COR-L47 (cell line): ENCODE measurements around the gene SMC4.
"Not testable (repeated sequence)": the region's sequence is repeated elsewhere in the genome, so short reads cannot be mapped to it uniquely, and the experiment has no call there.

Source experiments
- DNase-seq: peaks from one replicate; lab custom pipeline; 2025; lab: John Stamatoyannopoulos, UW

The SMC4 gene

DNA sequence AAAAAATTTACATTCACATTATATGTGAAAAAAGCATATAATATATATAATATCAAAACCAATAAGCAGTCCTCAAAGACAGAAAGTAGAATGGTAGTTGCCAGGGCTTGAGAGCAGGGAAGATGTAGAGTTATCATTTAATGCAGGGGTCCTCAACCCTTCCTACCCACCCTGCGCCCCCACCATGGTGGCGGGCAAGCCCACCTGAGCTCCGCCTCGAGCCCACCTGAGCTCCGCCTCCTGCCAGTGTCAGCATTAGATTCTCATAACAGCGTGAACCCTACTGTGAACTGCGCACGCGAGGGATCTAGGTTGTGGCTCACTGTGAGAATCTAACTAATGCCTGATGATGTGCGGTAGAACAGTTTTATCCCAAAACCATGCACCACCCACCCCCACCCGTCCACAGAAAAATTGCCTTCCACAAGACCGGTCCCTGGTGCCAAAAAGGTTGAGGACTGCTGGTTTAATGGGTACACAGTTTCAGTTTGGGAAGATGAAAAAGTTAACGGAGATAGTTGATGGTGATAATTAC lies 47.1 kb downstream of the SMC4 start:
- no peak for DNase-seq

DNA sequence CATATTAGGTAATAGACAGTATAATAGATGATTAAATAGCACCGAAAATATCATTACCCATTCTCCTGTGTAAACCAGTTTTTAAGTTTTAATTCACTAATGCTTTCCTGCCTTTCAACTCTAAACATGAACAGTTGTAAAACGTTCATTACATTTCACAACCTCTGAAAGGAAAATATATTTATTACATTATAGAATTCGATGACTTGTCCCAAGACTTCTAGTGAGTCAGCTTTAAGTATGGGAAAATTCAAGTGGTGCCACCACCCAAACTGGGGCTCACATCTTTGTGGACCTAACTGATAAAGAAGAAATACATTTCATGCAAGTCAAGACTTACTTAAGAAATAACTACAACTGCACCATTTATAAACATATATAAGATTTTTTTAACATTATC lies 48.1 kb downstream of the SMC4 start:
- DNase-seq = no peak

DNA sequence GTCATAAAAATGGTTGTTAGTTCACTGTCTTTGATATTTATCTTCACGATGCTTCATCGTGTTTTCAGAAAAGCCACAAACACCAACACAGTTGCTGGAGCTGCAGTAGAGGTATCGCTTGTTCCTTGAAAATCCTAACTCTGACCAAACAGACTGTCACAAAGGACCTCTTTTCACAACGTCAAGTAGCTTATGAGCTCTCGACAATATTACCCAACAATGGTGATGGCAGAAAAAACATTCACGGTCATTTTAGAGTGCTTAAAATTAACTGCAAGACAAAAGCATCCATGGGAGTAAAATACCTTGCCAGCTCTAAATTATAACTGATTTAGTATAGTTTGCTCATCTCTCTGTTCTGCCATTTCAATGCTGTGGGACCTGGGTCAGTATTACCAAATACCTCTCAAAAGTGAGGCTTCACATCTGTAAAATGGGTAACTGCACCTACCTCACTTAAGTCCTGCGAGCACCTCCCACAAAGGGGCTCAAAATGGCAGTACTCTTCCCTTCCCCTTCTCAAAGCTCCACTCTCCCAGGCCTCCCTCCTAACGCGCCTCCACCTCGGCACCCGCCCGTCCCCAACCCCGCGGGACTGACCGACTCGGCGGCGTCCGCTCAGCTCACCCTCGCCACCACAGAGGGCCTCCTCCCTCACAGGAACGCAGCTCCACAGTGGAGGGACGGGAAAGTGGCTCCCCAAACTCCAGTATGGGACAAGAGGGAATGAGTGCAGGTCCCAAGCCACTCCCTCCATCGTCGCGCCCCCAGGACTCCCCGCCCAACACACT lies 49.6 kb downstream of the SMC4 start:
- no peak for DNase-seq

DNA sequence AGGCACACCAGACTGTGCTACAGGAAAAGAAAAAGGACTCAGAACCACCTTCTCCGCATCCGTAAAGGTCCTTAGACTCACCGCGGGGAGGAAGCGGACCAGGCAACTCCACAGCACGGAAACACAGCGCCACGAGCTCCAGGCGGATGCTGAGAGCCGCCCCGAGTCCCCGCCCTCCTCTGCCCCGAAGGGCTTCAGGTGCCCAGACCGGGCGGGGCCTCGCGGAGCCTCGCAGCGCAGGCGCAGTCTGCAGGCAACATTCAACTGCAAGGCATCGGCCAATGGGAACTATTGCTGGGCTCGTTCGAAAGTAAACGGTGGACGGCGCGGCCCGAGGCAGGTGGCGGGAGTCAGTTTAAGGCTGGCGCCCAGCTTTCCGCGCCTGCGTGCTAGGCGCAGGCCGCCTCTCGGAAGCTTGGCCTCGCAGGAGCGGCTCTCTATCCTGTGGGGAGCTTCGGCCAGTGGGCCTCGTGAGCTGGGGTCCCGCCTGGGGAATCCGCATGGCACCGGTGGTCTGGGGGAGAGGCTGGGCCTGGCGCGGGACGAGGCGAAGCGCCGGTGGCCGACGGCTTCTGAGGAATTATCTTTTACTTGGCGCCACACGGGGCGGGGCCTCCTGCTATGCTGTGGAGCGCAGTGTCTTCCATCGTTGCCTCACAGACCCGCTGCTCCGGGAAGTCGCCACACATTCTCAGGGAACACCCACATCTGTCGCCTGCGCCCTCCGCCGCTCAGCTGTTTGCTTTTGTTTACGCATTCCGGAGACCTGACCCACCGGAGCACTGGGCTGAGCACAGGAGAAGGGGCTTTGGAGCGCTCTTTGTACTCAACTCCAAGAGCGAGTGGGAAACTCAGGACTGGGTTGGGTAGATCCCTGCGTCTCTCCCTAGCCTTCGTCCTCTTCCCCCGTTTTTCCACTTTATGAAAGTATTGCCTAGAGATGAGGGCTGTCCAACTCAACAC lies 50.5 kb downstream of the SMC4 start, which contains the start of gene TRIM59:
Gene TRIM59, minus strand, starts transcription at position 151 of the 963 bp plus-strand sequence. CDS start 10,603 bp downstream, outside the sequence.
- DNase-seq = no peak

DNA sequence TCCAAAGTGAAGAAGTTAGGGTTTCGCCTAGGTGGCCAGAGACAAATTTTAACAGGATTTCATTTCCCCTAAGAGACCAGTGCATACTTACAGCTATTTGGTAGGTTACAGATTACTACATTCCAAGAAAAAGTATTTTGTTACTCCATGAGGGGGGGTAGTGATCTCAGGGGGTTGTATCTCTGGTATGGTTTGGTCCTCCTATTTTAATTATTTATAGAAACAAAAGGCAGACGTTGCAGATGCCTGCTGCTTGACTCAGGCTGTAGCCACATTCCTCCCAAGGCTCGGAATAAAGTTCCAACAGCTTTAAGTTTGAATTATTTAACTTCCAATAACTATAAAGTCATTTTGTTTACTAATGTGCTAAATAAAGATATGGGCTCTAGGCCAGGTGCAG lies 51.4 kb downstream of the SMC4 start:
- DNase-seq = no peak

DNA sequence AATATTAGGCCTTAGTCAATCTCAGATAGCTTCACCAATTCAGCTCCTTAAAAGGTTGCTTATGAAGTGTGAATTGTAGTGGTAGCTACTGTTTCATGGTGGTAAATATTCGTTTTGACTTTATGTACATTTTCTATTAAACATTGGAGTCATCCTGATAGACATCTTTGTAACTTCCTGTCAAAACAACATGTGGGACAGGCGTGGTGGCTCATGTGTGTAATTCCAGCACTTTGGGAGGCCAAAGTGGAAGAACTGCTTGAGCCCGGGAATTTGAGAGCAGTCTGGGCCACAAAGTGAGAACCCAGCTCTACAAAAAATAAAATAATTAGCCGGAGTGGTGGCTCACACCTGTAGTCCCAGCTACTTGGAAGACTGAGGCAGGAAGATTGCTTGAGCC lies 52.2 kb downstream of the SMC4 start:
- DNase-seq = no peak

DNA sequence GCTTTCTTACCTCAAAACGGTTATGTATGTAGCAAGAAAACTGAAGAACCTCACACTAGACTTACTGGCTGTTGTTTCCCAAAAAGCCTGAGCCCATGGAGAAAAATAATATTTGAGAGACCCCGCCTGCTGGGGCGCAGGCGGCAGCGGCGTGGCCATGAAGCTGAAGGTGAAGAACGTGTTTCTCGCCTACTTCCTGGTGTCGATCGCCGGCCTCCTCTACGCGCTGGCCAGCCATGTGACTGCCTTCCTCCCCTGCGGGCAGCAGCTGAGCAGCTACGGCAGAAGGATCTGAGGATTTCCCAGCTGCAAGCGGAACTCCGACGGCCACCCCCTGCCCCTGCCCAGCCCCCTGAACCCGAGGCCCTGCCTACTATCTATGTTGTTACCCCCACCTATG lies 52.8 kb downstream of the SMC4 start:
- not testable (repeated sequence) for DNase-seq

DNA sequence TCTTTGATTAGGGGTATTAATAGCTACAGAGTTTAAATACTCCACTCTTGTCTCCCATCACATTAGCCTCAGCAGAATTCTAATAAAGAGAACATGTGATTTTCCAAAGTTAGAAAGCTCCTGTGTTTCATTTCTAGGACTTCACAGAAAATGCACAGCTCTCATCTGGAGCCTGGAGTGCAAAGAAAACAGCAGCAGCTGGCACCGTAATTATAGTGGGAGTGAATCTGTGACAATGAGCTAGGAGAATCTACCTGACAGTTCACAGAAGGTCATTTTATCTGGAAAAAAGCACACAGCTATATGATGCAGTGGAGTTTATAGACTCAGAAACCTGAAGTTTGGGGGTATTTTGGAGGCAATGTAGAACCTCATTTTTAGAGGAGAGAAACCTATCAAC lies 55.5 kb downstream of the SMC4 start:
- DNase-seq = peak; percentile 69

DNA sequence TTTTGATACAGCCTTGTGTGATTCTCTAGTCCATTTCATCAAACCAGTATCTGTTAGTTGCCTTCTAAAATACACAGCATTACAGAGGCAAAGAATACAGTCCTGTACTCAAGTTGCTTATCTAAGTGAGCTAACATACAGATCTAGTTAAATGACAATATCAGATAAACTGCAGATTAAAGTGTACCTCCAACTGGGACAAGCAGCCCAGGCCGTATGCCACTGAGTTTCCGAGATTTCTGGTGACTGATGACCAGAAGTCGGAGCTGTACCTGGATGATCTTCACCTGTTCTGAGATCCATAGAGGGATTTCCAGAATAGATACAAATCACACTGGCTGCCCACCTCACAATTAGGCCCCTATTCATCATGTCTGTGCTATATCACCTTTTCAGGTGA lies 56.4 kb downstream of the SMC4 start:
- DNase-seq = no peak

DNA sequence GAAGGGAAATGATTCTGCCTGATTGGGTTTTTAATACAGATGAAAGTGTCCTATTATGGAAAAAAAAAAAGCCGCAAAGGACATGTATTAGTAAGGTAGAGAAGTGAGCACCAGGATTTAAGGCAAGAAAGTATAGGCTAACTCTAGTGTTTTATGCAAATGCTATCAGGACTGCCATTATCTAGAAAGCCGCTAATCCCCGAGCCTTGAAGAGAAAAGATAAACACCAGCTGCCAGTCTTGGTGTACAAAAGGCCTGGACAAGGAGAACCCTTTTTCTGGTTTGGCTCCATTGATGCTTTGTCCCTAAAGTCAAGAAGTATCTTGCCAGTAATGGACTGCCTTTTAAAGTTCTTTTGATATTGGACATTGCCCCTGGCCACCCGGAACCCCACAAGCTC lies 58.7 kb downstream of the SMC4 start:
- DNase-seq = no peak

DNA sequence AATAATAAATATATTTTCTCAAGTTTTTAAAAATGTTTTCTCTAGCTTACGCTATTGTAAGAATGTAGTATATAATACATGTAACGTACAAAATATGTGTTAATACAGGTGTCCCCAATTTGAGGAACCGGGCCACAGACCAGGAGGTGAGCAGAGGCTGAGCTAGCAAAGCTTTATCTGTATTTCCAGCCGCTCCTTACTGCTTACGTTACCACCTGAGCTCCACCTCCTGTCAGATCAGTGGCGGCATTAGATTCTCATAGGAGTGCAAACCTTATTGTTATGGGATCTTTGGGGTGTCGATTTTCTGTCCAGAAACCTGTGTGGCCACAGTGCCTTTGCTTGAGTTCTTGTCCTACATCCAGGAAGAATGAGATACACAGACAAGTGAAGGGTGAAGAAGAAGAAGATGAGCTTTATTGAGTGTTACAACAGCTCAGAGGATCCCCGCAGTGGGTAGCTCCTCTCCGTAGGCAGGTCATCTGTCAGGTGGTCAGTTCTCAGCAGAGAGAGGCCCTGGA lies 60.1 kb downstream of the SMC4 start:
- DNase-seq = no peak

DNA sequence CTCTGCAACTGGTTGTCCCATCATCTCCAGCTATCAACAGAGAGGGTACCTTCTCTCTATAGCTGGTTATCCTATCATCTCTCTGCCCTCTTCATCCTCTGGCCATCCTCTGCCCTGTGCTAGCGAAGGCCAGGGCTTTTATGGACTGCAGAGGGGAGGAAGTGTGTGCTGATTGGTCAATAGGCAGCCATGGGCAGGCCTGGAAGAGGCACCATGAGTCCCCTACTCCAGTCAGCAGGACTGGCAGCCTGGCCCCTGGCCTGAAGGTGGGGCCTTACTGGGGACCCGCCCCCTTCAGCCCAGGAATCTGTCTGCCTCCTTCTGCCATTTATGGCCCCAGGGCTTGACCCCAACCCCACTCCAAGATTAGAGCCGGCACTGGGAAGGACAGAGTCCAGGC lies 60.6 kb downstream of the SMC4 start:
- DNase-seq = no peak

DNA sequence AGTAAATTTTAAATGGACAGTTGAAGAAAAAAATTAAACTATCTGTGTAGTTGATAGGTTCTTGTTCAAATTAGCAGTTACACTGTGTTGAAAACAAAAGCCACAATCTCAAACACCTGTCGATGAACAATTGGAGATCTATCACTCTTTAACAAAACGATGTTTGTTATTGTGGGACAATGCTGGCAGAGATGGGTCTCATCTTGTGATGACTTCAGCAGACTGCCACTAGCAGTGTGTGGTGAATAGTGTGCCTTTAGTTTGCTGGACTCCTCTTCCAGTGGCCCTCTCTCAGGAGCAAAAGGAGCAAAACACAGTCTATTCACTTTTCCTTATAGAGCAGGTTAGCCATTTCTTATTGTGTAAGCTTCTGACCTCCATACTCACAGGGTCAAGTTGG lies 64.9 kb downstream of the SMC4 start:
- DNase-seq = peak; percentile 18

DNA sequence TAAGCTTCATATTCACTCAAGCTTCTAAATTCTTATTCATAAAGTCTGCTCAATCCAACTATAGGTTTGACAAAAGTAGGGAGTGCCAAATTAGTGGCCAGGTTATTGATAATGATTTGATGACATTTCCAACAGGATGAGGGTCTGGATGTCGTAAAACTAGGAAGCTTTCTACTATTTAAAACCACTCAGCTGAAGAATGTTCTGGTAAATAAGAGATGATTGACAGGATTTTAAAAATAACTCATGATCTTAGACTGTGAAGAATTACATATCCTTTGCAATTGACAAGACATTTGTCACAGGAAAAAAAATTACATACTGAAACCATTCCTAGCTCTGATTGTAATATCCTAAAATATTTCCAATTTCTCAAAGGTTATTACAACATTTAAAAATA lies 65.5 kb downstream of the SMC4 start:
- DNase-seq = no peak

DNA sequence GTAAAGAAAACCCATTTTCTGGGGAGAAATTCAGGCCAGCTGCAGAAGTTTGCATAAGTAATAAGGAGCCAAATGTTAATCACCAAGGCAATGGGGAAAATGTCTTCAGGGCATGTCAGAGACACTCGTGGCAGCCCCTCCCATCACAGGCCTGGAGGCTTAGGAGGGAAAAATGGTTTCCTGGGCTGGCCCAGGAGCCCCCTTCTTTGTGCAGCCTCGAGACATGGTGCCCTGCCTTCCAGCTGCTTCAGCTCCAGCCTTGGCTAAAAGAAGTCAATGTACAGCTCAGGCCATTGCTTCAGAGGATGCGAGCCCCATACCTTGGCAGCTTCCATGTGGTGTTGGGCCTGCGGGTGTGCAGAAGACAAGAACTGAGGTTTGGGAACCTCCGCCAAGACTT lies 70.7 kb downstream of the SMC4 start:
- DNase-seq = no peak

DNA sequence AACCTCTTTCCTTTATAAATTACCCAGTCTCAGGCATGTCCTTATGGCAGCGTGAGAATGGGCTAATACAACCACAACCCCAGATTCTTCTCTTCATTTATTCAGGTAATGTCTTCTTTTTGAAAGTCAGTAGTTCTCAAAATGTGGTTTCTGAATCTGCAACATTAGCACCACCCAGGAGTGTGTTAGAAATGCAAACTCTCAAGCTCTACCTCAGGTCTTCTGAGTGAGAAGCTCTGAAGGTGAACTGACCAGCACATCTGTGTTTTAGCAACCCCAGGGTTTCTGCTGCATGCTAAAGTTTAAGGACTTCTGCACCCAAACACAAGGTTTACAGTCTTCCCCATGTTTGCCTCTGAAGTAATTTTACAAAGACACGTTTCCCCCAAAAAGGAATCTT lies 72.4 kb downstream of the SMC4 start:
- no peak for DNase-seq

DNA sequence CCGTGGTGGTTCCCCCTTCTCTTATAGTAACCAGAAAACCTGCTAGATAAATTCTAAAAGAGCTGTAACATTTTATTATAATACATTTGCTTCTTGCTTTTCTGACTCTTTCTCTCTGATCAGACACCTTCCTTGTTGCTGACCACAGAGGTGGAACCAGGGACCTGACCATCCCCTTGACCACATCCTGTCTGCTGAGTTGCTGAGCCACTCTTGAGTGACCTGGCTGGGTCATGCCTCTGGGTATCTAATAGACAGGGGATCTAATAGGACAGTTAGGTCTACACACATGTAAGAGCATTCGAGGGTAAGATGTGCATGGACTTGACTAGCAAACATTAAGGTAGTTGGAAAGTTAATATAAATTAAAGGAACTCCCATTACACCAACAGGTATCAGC lies 72.9 kb downstream of the SMC4 start:
- no peak for DNase-seq

DNA sequence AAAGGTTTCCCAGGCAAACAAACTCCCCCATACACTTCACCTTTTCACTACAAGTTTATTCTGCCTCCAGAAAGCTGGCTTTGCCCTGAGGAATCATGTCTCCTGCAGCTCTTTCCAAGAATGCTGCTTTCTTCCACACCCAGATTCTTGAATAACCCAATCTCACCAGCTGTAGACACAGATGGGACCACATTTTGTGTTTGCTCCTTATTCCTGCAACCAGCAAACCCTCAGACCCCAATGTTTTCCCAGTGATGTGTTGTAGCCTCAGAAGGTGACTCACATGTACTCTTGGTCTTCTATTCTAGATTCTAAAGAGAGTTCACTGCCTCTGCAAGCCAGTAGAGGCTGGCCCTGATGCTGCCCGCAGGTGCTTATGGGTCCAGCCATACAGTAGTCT lies 73.8 kb downstream of the SMC4 start:
- DNase-seq = no peak

DNA sequence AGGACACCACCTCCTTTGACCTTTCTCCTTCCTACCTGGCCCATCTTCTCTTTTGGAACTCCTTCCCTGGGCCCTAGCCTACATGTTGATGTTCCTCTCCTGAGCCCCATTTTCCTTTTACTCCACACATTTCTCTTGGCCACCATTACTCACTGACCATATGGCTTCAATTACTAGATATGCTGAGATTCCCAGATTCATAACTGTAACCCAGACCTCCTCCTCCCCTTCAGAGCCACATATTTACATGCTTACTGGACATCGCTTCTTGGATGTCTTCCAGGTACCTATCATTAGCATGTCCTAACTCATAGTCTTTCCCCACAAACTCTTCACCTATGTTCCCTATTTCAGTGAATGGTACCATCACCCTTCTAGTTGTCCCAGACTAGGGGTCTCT lies 74.5 kb downstream of the SMC4 start:
- DNase-seq = no peak

DNA sequence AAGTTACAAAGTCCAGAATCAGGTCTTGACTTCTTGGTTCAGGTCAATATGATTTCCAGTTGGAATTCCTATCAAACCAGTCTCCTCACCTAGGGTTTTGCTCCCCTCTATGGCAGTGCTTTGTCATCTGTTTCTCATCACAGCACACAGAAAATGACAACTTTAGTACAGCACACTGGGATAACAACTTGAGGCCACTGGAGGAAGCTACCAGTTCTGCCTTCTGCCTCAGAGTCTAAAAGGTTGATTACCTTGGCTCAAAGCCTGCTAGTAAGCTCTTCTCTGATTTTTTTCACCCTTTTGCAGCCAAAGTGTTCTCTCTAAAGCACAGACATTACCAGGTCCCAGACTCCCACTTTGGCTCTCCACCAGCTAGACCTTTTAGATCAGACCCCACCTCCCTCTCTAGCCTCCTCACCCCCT lies 75.0 kb downstream of the SMC4 start:
- DNase-seq = no peak

DNA sequence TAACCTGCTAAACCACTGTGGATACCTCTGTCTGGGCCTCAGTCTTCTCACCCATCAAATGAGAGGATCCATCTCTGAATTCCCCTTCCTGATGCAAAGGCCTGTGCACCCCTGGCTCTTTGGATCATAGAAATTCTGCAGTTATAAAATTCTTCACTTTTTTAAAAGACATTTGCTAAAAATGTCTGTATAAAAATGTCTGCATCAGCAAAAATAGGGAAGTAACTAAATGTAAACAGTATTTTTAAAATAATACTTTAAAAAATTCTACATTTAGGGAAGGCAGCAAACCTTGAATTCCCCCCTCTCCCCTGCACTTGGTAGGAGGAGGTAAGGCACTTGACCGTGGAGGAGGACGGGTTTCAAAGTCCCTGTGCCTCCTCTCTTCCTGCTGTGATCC lies 75.7 kb downstream of the SMC4 start:
- DNase-seq = no peak

DNA sequence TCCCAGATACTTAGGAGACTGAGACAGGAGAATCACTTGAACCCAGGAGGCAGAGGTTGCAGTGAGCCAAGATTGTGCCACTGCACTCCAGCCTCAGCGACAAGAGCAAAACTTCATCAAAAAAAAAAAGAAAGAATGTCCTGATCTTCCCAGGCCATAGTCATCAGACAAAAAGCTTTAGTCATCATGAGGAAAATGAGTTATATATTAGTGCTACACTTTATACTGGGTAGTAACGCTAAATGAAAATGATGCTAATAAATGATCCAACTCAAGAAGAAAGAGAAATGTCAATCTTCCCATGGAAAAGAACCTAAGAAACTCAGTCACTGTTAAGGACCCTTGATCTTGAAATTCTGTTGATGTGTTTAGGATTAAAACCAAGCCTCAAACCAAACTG lies 76.4 kb downstream of the SMC4 start:
- DNase-seq = no peak

DNA sequence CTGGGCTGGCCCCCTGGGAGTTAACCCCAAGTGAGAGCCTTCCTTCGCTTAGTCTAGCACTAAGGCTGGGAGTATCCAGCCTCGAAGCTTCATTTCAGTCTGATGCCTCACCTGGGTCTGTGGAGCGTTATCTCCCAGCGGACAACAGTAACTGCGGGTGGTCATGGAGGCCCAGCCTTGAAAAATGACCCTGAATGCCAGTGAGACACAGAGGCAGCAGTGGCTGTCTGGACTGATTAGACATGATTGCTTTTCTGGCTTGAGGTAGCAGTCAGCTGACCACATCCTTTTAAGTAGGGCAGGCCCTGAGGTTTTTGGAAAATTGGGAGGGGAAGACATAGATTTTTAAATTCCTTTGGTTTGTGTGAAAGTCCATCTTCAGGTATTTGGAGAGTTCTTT lies 78.3 kb downstream of the SMC4 start:
- DNase-seq = no peak
